DND-41 (cell line): Measurements from ENCODE around the gene HSPA4L.

Source experiments
- ATAC-seq: fragments of 200-7000 bp; cut with Tn5 transposase; 3 replicates; pipeline ENCODE4 v1.9.1; 2021; ENCODE audit warnings: low read depth; ENCODE audit not compliant: insufficient read depth
- DNase-seq: peaks from one replicate; pipeline ENCODE4 v3.0.0-alpha.2; 2020
- H2AFZ ChIP-seq: 2 replicates; pipeline ENCODE4 v1.6.0; 2012; ENCODE audit warnings: low read depth, low read length
- H3K27ac ChIP-seq: 2 replicates; pipeline ENCODE4 v1.5.1; 2012; ENCODE audit warnings: low read length, inconsistent platforms
- H3K27me3 ChIP-seq: fragments of 200-600 bp; sonication (generic); 2 replicates; pipeline ENCODE4 v1.6.0; 2012; ENCODE audit warnings: low read length, mild to moderate bottlenecking, inconsistent platforms; ENCODE audit not compliant: insufficient read depth, poor library complexity
- H3K36me3 ChIP-seq: 2 replicates; pipeline ENCODE4 v1.5.1; 2012; ENCODE audit warnings: low read length, inconsistent platforms; ENCODE audit not compliant: insufficient read depth
- H3K4me1 ChIP-seq: 2 replicates; pipeline ENCODE4 v1.5.1; 2012; ENCODE audit warnings: mild to moderate bottlenecking, low read length; ENCODE audit not compliant: insufficient read depth
- H3K4me2 ChIP-seq: 2 replicates; pipeline ENCODE4 v1.6.0; 2012; ENCODE audit warnings: mild to moderate bottlenecking, moderate library complexity, low read length, inconsistent platforms; ENCODE audit not compliant: insufficient read depth
- H3K4me3 ChIP-seq, 2 experiments: fragments of 200-600 bp in 1 of 2; shearing (Covaris generic) in 1 of 2; 2 replicates each; pipeline ENCODE4 v1.5.1; 2012 to 2016; ENCODE audit warnings: inconsistent platforms in 2 of 2, low read length in 2 of 2, mild to moderate bottlenecking in 2 of 2, low read depth in 1 of 2, moderate library complexity in 1 of 2
- H3K79me2 ChIP-seq: 2 replicates; pipeline ENCODE4 v1.6.0; 2012; ENCODE audit warnings: low read length, inconsistent platforms; ENCODE audit not compliant: insufficient read depth
- H3K9ac ChIP-seq: 2 replicates; pipeline ENCODE4 v1.6.0; 2012; ENCODE audit warnings: low read depth, mild to moderate bottlenecking, inconsistent platforms, low read length, moderate library complexity
- H3K9me3 ChIP-seq: 2 replicates; pipeline ENCODE4 v1.5.1; 2012; ENCODE audit warnings: low read length, moderate library complexity, mild to moderate bottlenecking, inconsistent platforms; ENCODE audit not compliant: insufficient read depth, severe bottlenecking
- H4K20me1 ChIP-seq: 2 replicates; pipeline ENCODE4 v1.6.0; 2012; ENCODE audit warnings: low read length; ENCODE audit not compliant: insufficient read depth
- EZH2 ChIP-seq: IDR thresholded peaks from 3 replicates; pipeline ENCODE4 v1.6.1; 2012; ENCODE audit warnings: borderline replicate concordance, low read depth, mild to moderate bottlenecking, moderate library complexity, low read length, inconsistent platforms; ENCODE audit not compliant: severe bottlenecking
- TF ChIP-seq, protein P1 (sequence below): IDR thresholded peaks from 2 replicates; pipeline ENCODE4 v1.5.1; 2012; ENCODE audit warnings: borderline replicate concordance, low read length, moderate library complexity, mild to moderate bottlenecking; ENCODE audit not compliant: poor library complexity, severe bottlenecking; ENCODE audit errors: extremely low read depth

HSPA4L gene

DNA sequence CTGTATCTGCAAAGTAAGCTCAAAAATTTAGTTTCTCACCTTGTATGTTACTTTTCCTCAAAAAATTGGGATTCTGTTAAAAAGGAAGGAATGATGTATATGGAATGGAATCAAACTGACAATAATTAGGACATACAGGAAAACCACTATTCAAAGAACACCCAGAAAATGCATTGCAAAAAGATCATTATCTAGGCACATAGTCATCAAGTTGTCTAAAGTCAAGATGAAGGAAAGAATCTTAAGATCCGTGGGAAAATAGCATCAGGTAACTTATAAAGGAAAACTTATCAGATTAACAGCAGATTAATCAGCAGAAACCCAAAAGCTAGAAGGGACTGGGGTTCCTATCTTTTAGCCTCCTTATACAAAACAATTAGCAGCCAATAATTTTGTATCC is 75.5 kb downstream of the HSPA4L start:
- H2AFZ ChIP-seq: no peak overlapping the region
- no peak overlapping the region for H3K4me2 ChIP-seq
- peaks cover 6% of the 10 kb centered on the region; the same call in 1 of the 2 replicates for H3K79me2 ChIP-seq
- no peaks in the 10 kb centered on the region for H3K27me3 ChIP-seq
- no peak overlapping the region for H3K9ac ChIP-seq
- no peaks in the 10 kb centered on the region for H3K4me1 ChIP-seq
- H3K4me3 ChIP-seq: no peak overlapping the region
- H3K27ac ChIP-seq: no peak overlapping the region
- ATAC-seq (no peak), DNase-seq (no peak)
- TF ChIP-seq, protein P1, sequence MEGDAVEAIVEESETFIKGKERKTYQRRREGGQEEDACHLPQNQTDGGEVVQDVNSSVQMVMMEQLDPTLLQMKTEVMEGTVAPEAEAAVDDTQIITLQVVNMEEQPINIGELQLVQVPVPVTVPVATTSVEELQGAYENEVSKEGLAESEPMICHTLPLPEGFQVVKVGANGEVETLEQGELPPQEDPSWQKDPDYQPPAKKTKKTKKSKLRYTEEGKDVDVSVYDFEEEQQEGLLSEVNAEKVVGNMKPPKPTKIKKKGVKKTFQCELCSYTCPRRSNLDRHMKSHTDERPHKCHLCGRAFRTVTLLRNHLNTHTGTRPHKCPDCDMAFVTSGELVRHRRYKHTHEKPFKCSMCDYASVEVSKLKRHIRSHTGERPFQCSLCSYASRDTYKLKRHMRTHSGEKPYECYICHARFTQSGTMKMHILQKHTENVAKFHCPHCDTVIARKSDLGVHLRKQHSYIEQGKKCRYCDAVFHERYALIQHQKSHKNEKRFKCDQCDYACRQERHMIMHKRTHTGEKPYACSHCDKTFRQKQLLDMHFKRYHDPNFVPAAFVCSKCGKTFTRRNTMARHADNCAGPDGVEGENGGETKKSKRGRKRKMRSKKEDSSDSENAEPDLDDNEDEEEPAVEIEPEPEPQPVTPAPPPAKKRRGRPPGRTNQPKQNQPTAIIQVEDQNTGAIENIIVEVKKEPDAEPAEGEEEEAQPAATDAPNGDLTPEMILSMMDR: no peak
- no peak for TF ChIP-seq EZH2
- no peaks in the 10 kb centered on the region for H3K36me3 ChIP-seq
- H4K20me1 ChIP-seq: no peaks in the 10 kb centered on the region
- peaks cover 7% of the 10 kb centered on the region for H3K9me3 ChIP-seq

DNA sequence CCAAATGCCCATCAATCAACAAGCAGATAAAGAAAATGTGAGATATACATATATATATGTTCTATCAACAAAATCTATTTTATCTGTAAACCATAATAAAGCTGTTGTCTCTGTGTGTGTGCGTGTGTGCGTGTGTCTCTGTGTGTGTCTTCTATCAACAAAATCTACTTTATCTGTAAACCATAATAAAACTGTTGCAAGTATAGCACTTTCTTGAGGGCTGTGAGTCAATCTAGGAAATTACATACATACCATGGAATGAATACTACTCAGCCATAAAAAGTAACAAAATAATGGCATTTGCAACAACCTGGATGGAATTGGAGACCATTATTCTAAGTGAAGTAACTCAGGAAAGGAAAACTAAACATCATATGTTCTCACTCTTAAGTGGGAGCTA is 86.1 kb downstream of the HSPA4L start:
- no peaks in the 10 kb centered on the region for H3K36me3 ChIP-seq
- no peaks in the 10 kb centered on the region for H3K4me1 ChIP-seq
- no peak overlapping the region for H3K9ac ChIP-seq

DNA sequence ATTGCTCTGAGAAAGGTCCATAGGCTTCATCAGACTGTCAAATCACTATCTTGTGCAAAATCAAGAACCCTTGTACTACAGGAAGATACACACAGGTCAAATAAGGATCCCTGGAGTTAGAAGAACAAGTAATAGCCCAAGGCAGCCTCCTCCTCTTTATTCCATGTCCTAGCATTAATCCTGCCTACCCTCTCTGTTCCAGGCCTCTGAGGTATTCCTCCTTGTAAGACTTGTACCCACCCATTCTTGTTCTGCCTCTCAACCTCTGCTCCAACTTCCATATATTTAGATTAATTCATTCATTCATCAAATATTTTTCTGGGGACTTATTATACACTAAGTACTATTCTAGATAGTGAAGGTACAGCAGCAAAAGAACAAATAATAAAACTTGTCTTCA is 88.2 kb downstream of the HSPA4L start:
- ATAC-seq (no peak), DNase-seq (no peak)
- H3K4me2 ChIP-seq: no peak overlapping the region
- no peak overlapping the region for H3K27ac ChIP-seq
- no peak overlapping the region for H2AFZ ChIP-seq
- no peak overlapping the region for H3K9ac ChIP-seq
- TF ChIP-seq EZH2: no peak
- TF ChIP-seq, protein P1: no peak
- H4K20me1 ChIP-seq: no peaks in the 10 kb centered on the region
- no peaks in the 10 kb centered on the region for H3K9me3 ChIP-seq
- 0 out of 2 replicates have a peak, but pooled peaks cover 2% of the 10 kb centered on the region for H3K36me3 ChIP-seq
- no peaks in the 10 kb centered on the region for H3K4me1 ChIP-seq
- H3K27me3 ChIP-seq: no peaks in the 10 kb centered on the region
- H3K79me2 ChIP-seq: peaks cover 2% of the 10 kb centered on the region
- H3K4me3 ChIP-seq: no peak overlapping the region

More for the DNA sequence above, 86.1 kb downstream of the HSPA4L start:
- Histone ChIP-seq H3K27ac (no peak overlapping the region), H3K4me3 (no peak overlapping the region), H3K79me2 (peaks cover 2% of the 10 kb centered on the region), H4K20me1 (no peaks in the 10 kb centered on the region), H2AFZ (no peak overlapping the region), H3K4me2 (no peak overlapping the region), H3K27me3 (no peaks in the 10 kb centered on the region), H3K9me3 (no peaks in the 10 kb centered on the region)
- no peak for TF ChIP-seq EZH2
- TF ChIP-seq, protein P1: no peak
- ATAC-seq (no peak), DNase-seq (no peak)

DNA sequence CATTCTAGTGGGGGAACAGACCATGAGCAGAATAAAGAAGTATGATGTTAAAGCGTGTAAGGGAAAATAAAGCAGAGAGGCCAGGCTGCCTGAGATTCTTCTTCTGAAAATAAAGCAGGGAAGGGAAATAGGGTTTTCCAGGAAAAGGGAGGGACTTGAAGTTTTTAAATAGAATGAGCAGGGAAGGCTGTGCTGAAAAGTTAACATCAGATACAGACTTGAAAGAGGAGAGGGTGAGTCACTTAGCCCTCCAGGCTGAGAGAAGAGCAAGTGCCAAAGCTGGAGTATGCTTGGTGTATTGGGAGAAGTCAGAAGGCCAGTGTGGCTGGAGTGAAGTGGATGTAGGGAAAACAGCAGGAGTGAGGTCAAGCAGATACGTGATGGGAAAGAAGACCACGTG is 88.6 kb downstream of the HSPA4L start:
- TF ChIP-seq, protein P1: no peak
- TF ChIP-seq EZH2: no peak
- Histone ChIP-seq H3K79me2 (peaks cover 2% of the 10 kb centered on the region), H4K20me1 (no peaks in the 10 kb centered on the region), H3K36me3 (0 out of 2 replicates have a peak, but pooled peaks cover 3% of the 10 kb centered on the region), H3K9me3 (no peaks in the 10 kb centered on the region), H3K9ac (no peak overlapping the region), H3K4me2 (no peak overlapping the region), H3K4me1 (no peaks in the 10 kb centered on the region), H3K27me3 (no peaks in the 10 kb centered on the region), H3K4me3 (no peak overlapping the region), H2AFZ (no peak overlapping the region), H3K27ac (no peak overlapping the region)
- DNase-seq (no peak), ATAC-seq (no peak)
